GM19467 (cell line): ENCODE results near the gene NXPH2.
A peak's percentile ranks its signal among the peaks of the same experiment; 100 is the strongest.

ENCODE experiments used
- ATAC-seq: cut with Tn5 transposase; IDR thresholded peaks from one replicate; pipeline ENCODE4 v1.9.1; 2021; ENCODE audit warnings: mild to moderate bottlenecking, moderate library complexity; ENCODE audit not compliant: unreplicated experiment

The NXPH2 gene

GRCh38 chr2:138779781-138780445, at the start of gene NXPH2:
TSS of gene NXPH2 (minus strand) at chr2:138780390. CDS start at chr2:138780241, 149 bp downstream.
- ATAC-seq = no peak

GRCh38 chr2:138829326-138829919, 49.2 kb upstream of the NXPH2 start:
- ATAC-seq = peak; percentile 71

GRCh38 chr2:138827426-138828054, 47.4 kb upstream of the NXPH2 start:
- peak; percentile 57 for ATAC-seq

- no peak for ATAC-seq
Observed at GRCh38 chr2:138823666-138824065, 43.5 kb upstream of the NXPH2 start.

- ATAC-seq = no peak
Observed at GRCh38 chr2:138819964-138820363, 39.8 kb upstream of the NXPH2 start.

GRCh38 chr2:138818556-138818955, 38.4 kb upstream of the NXPH2 start:
- no peak for ATAC-seq

GRCh38 chr2:138814123-138814898, 34.1 kb upstream of the NXPH2 start:
- ATAC-seq = no peak

- ATAC-seq = no peak
Observed at GRCh38 chr2:138811431-138811830, 31.2 kb upstream of the NXPH2 start.

GRCh38 chr2:138794724-138795123, 14.5 kb upstream of the NXPH2 start:
- no peak for ATAC-seq

- no peak for ATAC-seq
Observed at GRCh38 chr2:138787053-138787666, 7.0 kb upstream of the NXPH2 start.

- ATAC-seq = no peak
Observed at GRCh38 chr2:138782383-138782782, 2.2 kb upstream of the NXPH2 start.

- no peak for ATAC-seq
Observed at GRCh38 chr2:138780908-138781307, 718 bp upstream of the NXPH2 start.

- no peak for ATAC-seq
Observed at GRCh38 chr2:138780446-138780880, 273 bp upstream of the NXPH2 start.

- ATAC-seq = no peak
Observed at GRCh38 chr2:138779406-138779780, 797 bp downstream of the NXPH2 start.

- no peak for ATAC-seq
Observed at GRCh38 chr2:138777996-138778395, 2.2 kb downstream of the NXPH2 start.

GRCh38 chr2:138775736-138776135, 4.5 kb downstream of the NXPH2 start:
- ATAC-seq = no peak

- no peak for ATAC-seq
Observed at GRCh38 chr2:138771534-138771933, 8.7 kb downstream of the NXPH2 start.

- ATAC-seq = no peak
Observed at GRCh38 chr2:138767101-138767500, 13.1 kb downstream of the NXPH2 start.

GRCh38 chr2:138766464-138766863, 13.7 kb downstream of the NXPH2 start:
- no peak for ATAC-seq

GRCh38 chr2:138763971-138764370, 16.2 kb downstream of the NXPH2 start:
- no peak for ATAC-seq

- ATAC-seq = no peak
Observed at GRCh38 chr2:138762533-138762932, 17.7 kb downstream of the NXPH2 start.
